Keratinocyte (primary cell): ENCODE data around the gene MZT2A.
"Not testable (repeated sequence)": the region's sequence is repeated elsewhere in the genome, so short reads cannot be mapped to it uniquely, and the experiment has no call there.

Experiments used
- CTCF ChIP-seq, 3 experiments: IDR thresholded peaks in 1 of 3; conservative IDR thresholded peaks in 1 of 3; optimal IDR thresholded peaks in 1 of 3; 2 replicates in 2 of 3; 3 replicates in 1 of 3; pipeline versions ENCODE3 to v1.5.1; 2011; ENCODE audit warnings: low read length in 3 of 3, mild to moderate bottlenecking in 3 of 3, moderate library complexity in 2 of 3, control low read depth in 1 of 3, inconsistent platforms in 1 of 3; ENCODE audit not compliant: insufficient read depth in 2 of 3; ENCODE audit errors: extremely low read depth in 1 of 3
- EZH2 ChIP-seq: IDR thresholded peaks from one replicate; pipeline ENCODE4 v1.6.1; 2012; ENCODE audit warnings: inconsistent platforms, mild to moderate bottlenecking, low read length, moderate library complexity

- TF ChIP-seq CTCF (optimal IDR thresholded peaks at IDR 0.05 in 1 of 3, IDR thresholded peaks at IDR 0.05 in 1 of 3, conservative IDR thresholded peaks at IDR 0.05 in 1 of 3; ENCODE audit: extremely low read depth in 1 of 3, insufficient read depth in 2 of 3, low read length in 3 of 3); EZH2: not testable (repeated sequence)
These were observed 13.9 kb downstream of the MZT2A start for GRCh38 chr2:131478074-131478849.
